ENCODE data around the gene NDUFV1.

NDUFV1 gene

DNA sequence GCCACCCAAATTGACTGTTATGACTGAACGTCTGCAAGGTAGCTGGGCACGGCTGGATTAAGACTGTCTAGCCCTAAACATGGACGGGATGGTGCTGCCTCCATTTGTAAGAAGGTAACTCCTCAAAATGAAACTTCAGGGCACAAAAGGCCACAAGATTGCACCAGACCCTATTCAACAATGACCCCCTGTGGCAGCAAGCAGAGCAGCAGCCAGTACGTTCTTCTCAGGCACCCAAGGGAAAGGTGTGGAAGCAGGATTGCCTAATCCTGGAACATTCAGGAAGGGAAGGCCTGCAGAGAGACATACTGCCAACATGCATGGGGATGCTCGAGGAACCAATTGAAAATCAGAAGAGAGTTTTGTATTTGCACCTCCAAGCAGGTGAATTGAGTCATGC is 37.3 kb downstream of the NDUFV1 start:
- H2BK12ac ChIP-seq (ENCODE audit: low read length), result no peak overlapping the region
- H3K4me2 ChIP-seq (ENCODE audit: insufficient read depth, low read length, poor library complexity, severe bottlenecking), result no peak overlapping the region
- H2BK15ac ChIP-seq (ENCODE audit: low read length), result no peak overlapping the region
- H2BK120ac ChIP-seq (ENCODE audit: low read depth, low read length), result peak overlapping the region; percentile 61
- H3K18ac ChIP-seq (ENCODE audit: low read length), result no peak overlapping the region
- no peak overlapping the region for H2AFZ ChIP-seq (ENCODE audit: low read length)
- peaks cover 0 to 10% (median 0%) of the 10 kb centered on the region in 3 experiments for H3K27me3 ChIP-seq (ENCODE audit: control insufficient read depth in 3 of 3, insufficient read depth in 3 of 3, low read depth in 1 of 3, low read length in 3 of 3)
- no peaks in the 10 kb centered on the region for H3K36me3 ChIP-seq (replicated peaks in 1 of 2; ENCODE audit: control insufficient read depth in 2 of 2, insufficient read depth in 2 of 2, low read length in 2 of 2)
- no CpG with 5 or more reads among the region's 5 CpGs for WGBS, 2 donors (ENCODE audit: extremely low coverage in 2 of 2, insufficient read length in 2 of 2, insufficient replicate concordance in 1 of 2)
- peak overlapping the region; percentile 60 for H2AK5ac ChIP-seq (ENCODE audit: low read depth, low read length)
- H2BK5ac ChIP-seq (ENCODE audit: low read length), result no peak overlapping the region
- H3K27ac ChIP-seq (replicated peaks; ENCODE audit: low read length), result no peak overlapping the region
- H3K23ac ChIP-seq (ENCODE audit: low read depth, low read length, poor library complexity), result peak overlapping the region; percentile 22
- H3K79me1 ChIP-seq (ENCODE audit: low read depth, low read length), result peaks cover 2% of the 10 kb centered on the region
- no peak overlapping the region for H3K9ac ChIP-seq (ENCODE audit: low read depth, low read length, poor library complexity)
- H3K14ac ChIP-seq (ENCODE audit: low read length), result no peak overlapping the region
- H3K4me3 ChIP-seq (ENCODE audit: low read length in 2 of 2), result no peak overlapping the region
- DNase-seq (ENCODE audit: low spot score), result no peak
- H3K4me1 ChIP-seq (ENCODE audit: control insufficient read depth in 2 of 2, insufficient read depth in 1 of 2, low read depth in 1 of 2, low read length in 2 of 2), result peaks cover 2 to 12% of the 10 kb centered on the region in 2 donors
- no peak overlapping the region for H3K4ac ChIP-seq (ENCODE audit: low read length)
- H3K9me3 ChIP-seq (replicated peaks in 1 of 2; ENCODE audit: control insufficient read depth in 2 of 2, insufficient read depth in 1 of 2, low read depth in 1 of 2, low read length in 2 of 2), result peaks cover 0 to 2% of the 10 kb centered on the region in 2 donors
- no peak overlapping the region for H4K8ac ChIP-seq (ENCODE audit: low read depth, low read length)
- H4K91ac ChIP-seq (ENCODE audit: low read depth, low read length, poor library complexity), result no peak overlapping the region

DNA sequence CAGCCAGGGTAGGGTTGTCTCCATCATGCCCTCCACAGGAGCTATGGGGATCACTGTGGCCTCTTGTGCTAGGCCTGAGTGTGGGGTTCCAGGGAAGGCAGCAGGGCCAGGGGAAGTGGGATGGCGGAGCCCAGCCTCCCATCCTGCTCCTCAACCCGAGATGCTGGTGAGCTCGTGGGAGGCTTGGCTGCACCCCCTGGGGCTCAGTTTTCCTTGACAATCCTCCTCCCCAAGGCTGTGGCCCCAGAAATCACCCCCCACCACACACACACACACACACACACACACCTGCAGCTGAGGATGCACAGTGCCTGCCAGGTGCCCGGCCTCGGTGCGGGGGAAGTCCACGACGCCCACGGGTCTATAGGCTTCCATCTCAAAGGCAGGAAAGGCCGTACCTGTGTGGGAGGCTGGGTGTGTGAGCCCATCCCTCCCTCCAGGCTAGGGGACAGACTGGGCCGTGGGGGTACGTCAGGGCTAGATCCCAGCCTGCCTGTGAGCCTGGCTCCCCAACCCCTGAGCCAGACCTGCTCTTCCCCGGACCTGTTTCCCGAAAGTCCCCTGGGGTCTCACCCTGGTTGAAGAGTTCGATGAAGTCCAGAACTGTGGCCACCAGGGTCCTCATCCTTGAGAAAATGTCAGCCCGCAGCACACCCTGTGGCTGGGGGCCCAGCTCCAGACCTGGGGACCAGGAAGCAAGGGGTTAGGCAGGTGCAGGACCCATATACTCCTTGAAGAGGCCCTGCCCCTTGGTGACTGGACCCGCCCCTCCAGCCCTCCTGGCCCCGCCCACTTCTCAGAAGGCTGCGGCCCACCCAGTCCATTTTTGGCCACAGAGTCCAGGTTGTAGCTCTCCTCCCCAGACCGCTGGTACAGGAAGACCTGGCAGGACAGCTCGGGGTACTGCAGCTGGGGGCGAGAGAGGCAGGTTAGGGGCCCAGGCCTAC is 38.0 kb downstream of the NDUFV1 start:
- H2BK15ac ChIP-seq (ENCODE audit: low read length), result peak overlapping the region; percentile 14
- no peak overlapping the region for H4K8ac ChIP-seq (ENCODE audit: low read depth, low read length)
- H3K4me3 ChIP-seq (ENCODE audit: low read length in 2 of 2), result no peak overlapping the region
- H3K9me3 ChIP-seq (replicated peaks in 1 of 2; ENCODE audit: control insufficient read depth in 2 of 2, insufficient read depth in 1 of 2, low read depth in 1 of 2, low read length in 2 of 2), result peaks cover 0 to 6% of the 10 kb centered on the region in 2 donors
- H3K27ac ChIP-seq (replicated peaks; ENCODE audit: low read length), result no peak overlapping the region
- H2BK120ac ChIP-seq (ENCODE audit: low read depth, low read length), result peak overlapping the region; percentile 61
- peak overlapping the region; percentile 44 for H3K9ac ChIP-seq (ENCODE audit: low read depth, low read length, poor library complexity)
- H3K4me1 ChIP-seq (ENCODE audit: control insufficient read depth in 2 of 2, insufficient read depth in 1 of 2, low read depth in 1 of 2, low read length in 2 of 2), result peaks cover 0 to 13% of the 10 kb centered on the region in 2 donors
- peak overlapping the region; percentile 60 for H2AK5ac ChIP-seq (ENCODE audit: low read depth, low read length)
- no peak overlapping the region for H2AFZ ChIP-seq (ENCODE audit: low read length)
- H4K91ac ChIP-seq (ENCODE audit: low read depth, low read length, poor library complexity), result no peak overlapping the region
- WGBS, 2 donors (ENCODE audit: extremely low coverage in 2 of 2, insufficient read length in 2 of 2, insufficient replicate concordance in 1 of 2), result no CpG with 5 or more reads among the region's 22 CpGs
- peak overlapping the region; percentile 71 for H3K18ac ChIP-seq (ENCODE audit: low read length)
- H2BK12ac ChIP-seq (ENCODE audit: low read length), result peak overlapping the region; percentile 73
- peaks cover 0 to 10% (median 3%) of the 10 kb centered on the region in 3 experiments for H3K27me3 ChIP-seq (ENCODE audit: control insufficient read depth in 3 of 3, insufficient read depth in 3 of 3, low read depth in 1 of 3, low read length in 3 of 3)
- no peak for DNase-seq (ENCODE audit: low spot score)
- H3K79me1 ChIP-seq (ENCODE audit: low read depth, low read length), result peaks cover 6% of the 10 kb centered on the region
- H3K23ac ChIP-seq (ENCODE audit: low read depth, low read length, poor library complexity), result peak overlapping the region; percentile 96
- H3K14ac ChIP-seq (ENCODE audit: low read length), result no peak overlapping the region
- H3K4me2 ChIP-seq (ENCODE audit: insufficient read depth, low read length, poor library complexity, severe bottlenecking), result no peak overlapping the region
- H3K36me3 ChIP-seq (replicated peaks in 1 of 2; ENCODE audit: control insufficient read depth in 2 of 2, insufficient read depth in 2 of 2, low read length in 2 of 2), result peaks cover 0 to 3% of the 10 kb centered on the region in 2 donors
- H2BK5ac ChIP-seq (ENCODE audit: low read length), result peak overlapping the region; percentile 95
- H3K4ac ChIP-seq (ENCODE audit: low read length), result no peak overlapping the region

DNA sequence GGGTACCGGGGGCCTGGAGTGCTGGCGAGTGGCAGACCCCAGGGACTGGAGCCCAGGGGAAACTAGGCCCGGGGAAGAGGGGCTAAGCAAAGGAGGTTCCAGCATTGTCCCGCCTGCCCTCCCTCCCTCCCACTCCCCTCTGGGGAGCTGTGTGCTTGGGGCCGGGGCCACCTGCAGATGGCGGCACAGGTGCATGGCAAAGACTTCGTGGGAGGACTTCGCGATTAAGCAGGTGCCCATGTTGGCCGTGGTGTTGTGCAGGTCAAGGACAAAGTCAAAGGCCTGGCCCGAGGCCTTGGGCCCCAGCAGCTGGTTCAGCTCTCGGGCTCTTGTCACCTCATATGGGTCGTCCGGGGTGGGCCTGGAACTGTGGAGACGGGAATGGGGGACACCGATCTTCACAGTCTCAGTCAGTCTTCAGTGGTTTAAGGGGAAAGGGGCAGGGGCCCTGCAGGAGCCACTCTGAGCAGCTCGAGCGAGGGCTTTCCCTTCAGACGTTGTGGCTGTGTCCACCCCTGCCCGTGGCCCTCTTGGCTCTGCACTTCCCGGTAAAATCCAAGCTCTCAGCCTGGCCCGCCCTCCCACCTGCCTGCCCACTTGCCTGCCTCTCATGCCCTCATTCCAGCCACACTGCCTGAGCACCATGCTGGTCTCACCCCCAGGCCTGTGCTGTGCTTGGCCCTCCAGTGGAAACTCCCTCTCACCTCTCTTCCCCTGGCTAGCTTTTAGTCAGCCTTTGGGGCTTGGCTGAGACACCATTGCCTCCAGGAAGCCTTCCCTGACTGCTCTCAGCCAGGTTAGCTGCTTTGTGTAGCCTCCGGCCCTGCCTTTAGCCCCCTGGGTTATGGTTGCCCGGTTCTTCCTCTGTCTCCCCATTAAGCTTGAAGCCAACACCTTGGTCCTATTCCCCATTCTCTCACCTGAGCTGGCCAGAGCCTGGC is 39.1 kb downstream of the NDUFV1 start:
- H4K91ac ChIP-seq (ENCODE audit: low read depth, low read length, poor library complexity), result no peak overlapping the region
- no peak overlapping the region for H3K4ac ChIP-seq (ENCODE audit: low read length)
- no peak for DNase-seq (ENCODE audit: low spot score)

More for the DNA sequence above, 39.1 kb downstream of the NDUFV1 start:
- peaks cover 0 to 3% of the 10 kb centered on the region in 2 donors for H3K36me3 ChIP-seq (replicated peaks in 1 of 2; ENCODE audit: control insufficient read depth in 2 of 2, insufficient read depth in 2 of 2, low read length in 2 of 2)
- peak overlapping the region; percentile 14 for H2BK15ac ChIP-seq (ENCODE audit: low read length)
- H3K27ac ChIP-seq (replicated peaks; ENCODE audit: low read length), result no peak overlapping the region
- H2BK12ac ChIP-seq (ENCODE audit: low read length), result peak overlapping the region; percentile 84
- peaks cover 0 to 5% of the 10 kb centered on the region in 2 donors for H3K9me3 ChIP-seq (replicated peaks in 1 of 2; ENCODE audit: control insufficient read depth in 2 of 2, insufficient read depth in 1 of 2, low read depth in 1 of 2, low read length in 2 of 2)
- no CpG with 5 or more reads among the region's 24 CpGs for WGBS, 2 donors (ENCODE audit: extremely low coverage in 2 of 2, insufficient read length in 2 of 2, insufficient replicate concordance in 1 of 2)
- H2BK5ac ChIP-seq (ENCODE audit: low read length), result peak overlapping the region; percentile 95
- peak overlapping the region; percentile 91 for H2AK5ac ChIP-seq (ENCODE audit: low read depth, low read length)
- H3K23ac ChIP-seq (ENCODE audit: low read depth, low read length, poor library complexity), result peak overlapping the region; percentile 65
- peaks cover 6% of the 10 kb centered on the region for H3K79me1 ChIP-seq (ENCODE audit: low read depth, low read length)
- H3K4me2 ChIP-seq (ENCODE audit: insufficient read depth, low read length, poor library complexity, severe bottlenecking), result no peak overlapping the region
- peak overlapping the region; percentile 71 for H3K18ac ChIP-seq (ENCODE audit: low read length)
- no peak overlapping the region for H2AFZ ChIP-seq (ENCODE audit: low read length)
- no peak overlapping the region for H4K8ac ChIP-seq (ENCODE audit: low read depth, low read length)
- no peak overlapping the region for H2BK120ac ChIP-seq (ENCODE audit: low read depth, low read length)
- peaks cover 0 to 13% of the 10 kb centered on the region in 2 donors for H3K4me1 ChIP-seq (ENCODE audit: control insufficient read depth in 2 of 2, insufficient read depth in 1 of 2, low read depth in 1 of 2, low read length in 2 of 2)
- peak overlapping the region; percentile 47 for H3K14ac ChIP-seq (ENCODE audit: low read length)
- H3K4me3 ChIP-seq (ENCODE audit: low read length in 2 of 2), result no peak overlapping the region
- peaks cover 0 to 5% (median 3%) of the 10 kb centered on the region in 3 experiments for H3K27me3 ChIP-seq (ENCODE audit: control insufficient read depth in 3 of 3, insufficient read depth in 3 of 3, low read depth in 1 of 3, low read length in 3 of 3)
- H3K9ac ChIP-seq (ENCODE audit: low read depth, low read length, poor library complexity), result peak overlapping the region; percentile 44
